NCI-H510A treated with DMSO at 0.1 percent for 48 hours (cell line): ENCODE data around the gene GKN2.
"Not testable (repeated sequence)": the region's sequence is repeated elsewhere in the genome, so short reads cannot be mapped to it uniquely, and the experiment has no call there.

Source experiments
- DNase-seq: peaks from one replicate; lab custom pipeline; 2025; lab: John Stamatoyannopoulos, UW

Gene GKN2

DNA sequence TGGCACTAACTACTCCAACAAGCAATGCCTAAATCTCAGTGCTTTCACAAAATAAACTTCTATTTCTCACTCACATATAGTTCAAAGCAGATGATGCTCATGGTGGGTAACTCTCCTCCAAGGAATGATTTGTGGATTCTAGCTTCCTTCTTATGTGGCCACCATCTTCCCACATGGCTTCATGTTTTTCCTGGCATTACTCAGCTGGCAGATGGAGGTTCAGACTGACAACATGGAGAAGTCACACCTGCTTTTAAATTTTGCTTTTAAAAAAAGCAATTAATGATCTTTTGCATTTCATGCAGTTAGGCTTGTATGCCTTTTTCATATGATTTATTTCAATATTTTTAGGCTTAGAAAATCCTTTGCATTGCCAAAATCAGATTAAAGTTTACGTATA lies 6.3 kb upstream of the GKN2 start:
- no peak for DNase-seq

DNA sequence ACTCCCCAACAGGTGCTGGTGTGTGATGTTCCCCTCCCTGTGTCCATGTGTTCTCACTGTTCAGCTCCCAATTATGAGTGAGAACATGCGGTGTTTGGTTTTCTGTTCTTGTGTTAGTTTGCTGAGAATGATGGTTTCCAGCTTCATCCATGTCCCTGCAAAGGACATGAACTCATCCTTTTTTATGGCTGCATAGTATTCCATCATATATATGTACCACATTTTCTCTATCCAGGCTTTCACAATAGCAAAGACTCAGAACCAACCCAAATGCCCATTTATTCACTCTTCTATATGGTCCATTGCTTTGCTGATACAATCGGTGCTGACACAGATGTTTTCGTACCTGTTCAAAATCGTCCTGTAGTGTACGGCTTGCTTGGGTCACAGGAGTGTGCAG lies 2.7 kb upstream of the GKN2 start:
- DNase-seq, result not testable (repeated sequence)

DNA sequence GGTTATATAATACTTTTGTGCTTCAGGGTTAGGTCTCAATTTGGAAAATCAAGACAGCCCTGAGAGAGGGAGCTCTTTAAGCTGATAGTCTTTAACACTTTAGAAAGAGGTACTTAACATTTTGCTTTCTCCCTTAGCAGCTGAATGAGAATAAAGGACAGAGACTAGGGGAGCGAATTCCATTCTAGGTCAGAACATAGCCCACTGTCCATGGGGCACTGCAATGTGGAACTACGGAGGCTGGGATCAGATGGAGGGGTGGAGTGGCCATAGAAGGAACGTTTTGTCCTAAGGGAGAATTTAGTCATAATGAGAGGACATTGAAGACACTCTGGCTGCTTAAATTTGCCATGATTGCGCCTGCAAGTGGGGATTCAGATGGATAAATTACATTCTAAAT lies 794 bp downstream of the GKN2 start:
- no peak for DNase-seq

DNA sequence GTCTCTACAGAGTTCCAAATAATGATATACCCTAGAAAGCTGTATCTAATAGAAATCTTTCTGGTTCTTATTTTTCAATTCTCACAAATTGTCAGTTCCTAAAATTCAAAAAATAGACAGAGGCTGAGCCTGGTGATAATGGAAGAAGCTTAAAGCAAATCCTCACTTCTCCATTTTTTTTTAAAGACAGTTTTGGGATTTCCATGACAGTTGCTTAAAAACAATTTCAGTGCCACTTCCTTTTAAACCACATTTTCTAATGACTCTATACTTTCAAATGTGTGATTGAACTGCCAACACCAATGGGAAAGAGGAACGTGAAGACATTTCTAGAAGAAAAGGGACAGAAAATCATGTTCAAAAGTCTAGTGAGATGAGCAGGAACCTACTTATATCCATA lies 4.0 kb downstream of the GKN2 start:
- no peak for DNase-seq

DNA sequence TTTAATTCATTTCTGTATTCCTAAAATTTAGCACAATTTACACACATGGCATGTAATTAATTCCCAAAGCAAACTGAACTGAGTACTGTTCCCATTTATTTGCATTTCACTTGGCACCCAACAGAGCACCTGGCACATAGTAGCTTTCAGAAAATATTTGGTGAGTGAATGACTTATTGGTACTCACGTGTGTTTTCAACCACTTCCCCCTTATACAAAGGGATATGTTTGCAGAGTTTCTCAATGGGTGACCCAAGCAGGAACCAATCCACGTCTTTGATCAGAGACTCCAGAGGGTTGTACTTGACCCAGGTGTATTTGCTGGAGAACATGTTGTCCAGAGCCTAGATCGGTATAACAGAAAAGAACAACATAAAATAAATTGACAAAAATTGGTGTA lies 6.6 kb downstream of the GKN2 start:
- DNase-seq, result peak; percentile 84

DNA sequence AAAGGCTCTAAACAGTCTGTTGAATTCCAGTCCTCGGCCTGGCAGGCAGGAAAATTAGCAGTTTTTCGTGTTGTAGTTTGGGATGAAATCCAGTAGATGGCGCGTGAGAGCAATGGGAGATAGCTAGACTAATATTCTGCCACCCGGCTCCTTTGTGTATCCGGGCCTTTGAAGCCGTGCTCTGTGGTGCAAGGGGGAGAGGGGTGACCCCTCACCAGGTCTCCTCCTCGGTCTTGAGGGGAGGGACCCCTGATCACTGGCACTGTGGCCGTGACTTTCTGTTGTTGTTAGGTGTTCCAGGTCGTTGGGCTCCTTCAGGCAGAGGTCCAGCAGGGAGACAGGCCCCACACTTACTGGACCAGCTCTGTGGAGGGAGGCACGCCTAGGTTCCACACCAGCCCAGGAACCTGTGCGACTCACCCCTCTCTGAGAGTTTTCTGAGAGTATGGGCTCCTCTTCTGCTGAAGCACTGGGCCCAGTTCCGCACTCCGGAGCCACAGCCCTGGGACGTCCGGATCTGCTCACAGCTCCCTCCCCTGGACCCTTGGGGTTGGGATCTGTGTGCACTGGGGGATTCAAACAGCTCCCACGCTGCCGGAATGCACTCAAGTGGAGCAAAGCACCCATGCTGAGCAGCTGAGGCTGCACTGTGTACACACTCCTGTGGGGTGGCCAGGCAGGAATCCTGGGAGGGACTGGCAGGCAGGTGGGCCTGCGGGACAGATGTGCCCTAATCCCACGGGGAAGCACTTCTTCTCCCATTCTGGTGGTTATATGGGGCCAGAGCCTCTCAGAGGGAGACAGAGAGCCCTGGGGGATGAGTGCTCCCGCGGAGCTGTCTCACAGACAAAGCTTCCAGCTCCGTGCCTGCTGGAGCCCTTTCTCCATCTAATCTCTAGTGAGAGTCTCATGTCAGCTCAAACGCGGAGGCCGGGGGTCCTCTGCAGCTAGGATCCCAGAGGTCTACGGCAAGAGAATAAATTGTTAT lies 8.8 kb downstream of the GKN2 start:
- peak; percentile 84 for DNase-seq

DNA sequence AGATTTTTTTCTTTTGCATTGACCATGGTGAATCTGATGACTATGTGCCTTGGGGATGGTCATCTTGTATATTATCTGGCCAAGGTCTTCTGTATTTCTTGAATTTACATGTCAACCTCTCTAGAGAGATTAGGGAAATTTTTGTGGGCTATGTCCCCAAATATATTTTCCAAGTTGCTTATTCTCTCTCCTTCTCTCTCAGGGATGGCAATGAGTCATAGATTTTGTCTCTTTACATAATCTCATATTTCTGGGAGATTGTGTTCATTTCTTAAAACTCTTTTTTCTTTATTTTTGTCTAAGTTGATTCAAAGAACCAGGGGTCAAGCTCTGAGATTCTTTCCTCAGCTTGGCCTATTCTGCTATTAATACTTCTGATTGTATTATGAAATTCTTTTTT lies 9.9 kb downstream of the GKN2 start:
- DNase-seq, result no peak

DNA sequence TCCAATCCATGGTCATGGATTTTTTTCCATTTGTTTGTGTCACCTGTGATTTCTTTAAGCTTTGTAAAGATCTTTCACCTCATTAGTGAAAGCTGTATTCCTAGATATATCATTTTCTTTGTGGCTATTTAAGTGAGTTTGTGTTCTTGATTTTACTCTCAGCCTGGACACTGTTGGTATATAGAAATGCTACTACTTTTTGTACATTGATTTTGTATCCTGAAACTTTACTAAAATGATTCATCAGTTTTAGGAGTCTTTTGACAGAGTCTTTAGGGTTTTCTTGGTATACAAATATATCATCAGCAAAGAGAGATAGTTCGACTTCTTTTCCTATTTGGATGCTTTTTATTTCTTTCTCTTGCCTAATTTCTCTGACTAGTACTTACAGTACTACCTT lies 12.3 kb downstream of the GKN2 start:
- no peak for DNase-seq

DNA sequence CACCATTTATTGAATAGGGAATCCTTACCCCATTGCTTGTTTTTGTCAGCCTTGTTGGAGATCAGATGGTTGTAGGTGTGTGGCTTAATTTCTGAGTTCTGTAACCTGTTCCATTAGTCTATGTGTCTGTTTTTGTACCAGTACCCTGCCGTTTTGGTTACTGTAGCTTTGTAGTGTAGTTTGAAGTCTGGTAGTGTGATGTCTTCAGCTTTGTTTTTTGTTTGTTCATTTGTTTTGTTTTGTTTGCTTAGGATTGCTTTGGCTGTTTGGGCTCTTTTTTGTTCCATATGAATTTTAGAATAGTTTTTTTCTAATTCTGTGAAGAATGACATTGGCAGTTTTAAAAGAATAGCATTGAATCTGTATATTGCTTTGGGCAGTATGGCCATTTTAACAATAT lies 12.7 kb downstream of the GKN2 start:
- no peak for DNase-seq

DNA sequence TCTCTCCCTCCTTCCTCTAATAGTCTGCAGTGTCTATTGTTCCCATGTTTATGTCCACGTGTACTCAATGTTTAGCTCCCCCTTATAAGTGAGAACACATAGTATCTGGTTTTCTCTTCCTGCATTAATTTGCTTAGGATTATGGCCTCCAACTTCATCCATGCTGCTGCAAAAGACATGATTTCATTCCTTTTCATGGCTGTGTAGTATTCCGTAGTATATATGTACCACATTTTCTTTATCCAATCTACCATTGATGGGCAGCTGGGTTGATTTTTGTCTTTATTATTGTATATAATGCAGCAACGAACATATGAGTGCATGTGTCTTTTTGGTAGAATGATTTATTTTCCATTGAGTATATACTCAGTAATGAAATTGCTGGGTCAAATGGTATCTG lies 13.8 kb downstream of the GKN2 start:
- no peak for DNase-seq

DNA sequence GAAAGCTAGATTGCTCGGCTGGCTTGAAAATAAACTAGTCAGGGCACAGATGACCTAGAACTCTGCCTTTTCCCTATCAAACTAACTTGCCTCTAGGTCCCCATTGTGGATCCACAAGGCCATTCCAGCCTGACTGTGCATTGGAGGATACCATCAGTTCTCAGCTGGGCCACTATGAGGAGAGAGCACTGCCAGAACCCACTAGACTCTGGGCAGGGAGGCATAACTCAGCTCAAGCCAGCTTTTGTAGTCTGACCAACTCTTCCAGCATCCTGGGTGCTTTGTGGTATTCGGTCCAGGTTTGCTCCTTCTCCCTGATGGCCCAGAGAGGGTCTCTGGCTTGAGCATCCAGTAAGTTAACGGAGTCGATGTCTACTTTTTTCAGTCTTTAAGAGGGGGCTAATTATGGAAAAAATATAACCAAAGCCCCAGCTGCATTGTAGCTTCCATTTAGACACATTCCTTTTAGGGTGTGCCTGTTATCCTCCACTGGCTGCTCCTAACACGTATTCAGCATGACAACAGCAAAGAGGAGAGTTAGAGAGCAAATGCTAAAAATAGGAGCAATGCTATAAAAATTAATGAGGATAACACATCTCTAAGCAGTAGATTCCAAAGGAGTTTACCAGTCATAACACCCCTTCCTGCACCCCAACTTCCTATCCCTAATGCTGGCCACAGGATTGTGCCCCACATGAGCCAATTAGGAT lies 15.2 kb downstream of the GKN2 start:
- no peak for DNase-seq

DNA sequence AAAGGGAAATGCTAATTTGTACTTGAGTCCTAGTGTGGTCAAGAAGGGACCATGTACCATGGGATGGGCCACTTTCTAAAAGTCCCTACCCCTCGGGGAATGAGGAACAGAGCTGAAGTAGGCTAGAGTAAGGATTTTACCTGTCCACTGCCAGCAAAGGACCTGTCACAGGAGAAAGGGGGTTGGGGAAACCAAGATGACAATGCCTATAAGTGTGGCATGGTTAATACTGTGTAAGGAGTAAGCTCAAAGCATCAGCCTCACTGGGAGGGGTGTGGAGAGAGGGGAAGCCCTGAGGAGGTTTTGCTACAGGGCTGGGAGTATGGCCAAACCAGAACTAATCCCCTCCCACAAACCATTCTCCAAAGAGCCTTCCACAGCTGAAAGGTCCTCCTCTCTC lies 15.8 kb downstream of the GKN2 start:
- no peak for DNase-seq

DNA sequence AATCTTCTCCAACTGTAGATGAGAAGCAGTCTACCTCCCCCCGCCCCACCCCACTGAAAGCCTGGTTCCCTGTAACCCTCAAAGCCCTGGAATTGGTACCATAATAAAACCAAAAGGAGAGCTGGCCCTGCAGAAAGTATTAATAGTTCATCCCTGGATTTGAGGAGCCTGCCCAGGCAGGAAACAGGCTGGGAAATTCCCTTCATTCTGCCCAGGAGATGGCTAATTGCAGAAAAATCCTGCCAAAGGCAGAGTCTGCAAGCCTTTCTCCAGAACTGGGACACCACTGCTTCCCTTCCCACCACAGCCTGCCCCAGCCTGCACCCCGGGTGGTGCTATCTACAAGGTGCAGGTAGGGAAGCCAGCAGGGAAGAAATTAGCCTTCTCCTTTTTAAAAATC lies 16.3 kb downstream of the GKN2 start:
- no peak for DNase-seq

DNA sequence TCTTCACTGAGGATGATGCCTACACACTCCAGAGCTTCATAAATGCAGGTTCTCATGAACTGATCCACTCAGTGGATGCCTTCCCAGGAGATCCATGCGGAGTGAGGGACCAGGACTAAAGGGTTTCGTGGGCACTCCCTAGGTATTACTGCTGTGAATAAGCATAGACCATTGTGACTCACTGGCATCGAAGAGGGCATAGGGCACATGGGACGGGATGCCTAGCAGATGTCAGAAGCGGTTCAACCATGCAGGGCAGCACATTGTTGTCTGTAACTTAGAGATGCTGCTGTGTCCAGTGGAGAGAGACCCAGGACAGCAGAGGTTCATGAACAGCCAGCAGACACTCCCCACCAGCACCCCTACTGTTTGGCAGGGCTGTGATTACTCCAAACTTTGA lies 17.2 kb downstream of the GKN2 start:
- DNase-seq, result no peak

DNA sequence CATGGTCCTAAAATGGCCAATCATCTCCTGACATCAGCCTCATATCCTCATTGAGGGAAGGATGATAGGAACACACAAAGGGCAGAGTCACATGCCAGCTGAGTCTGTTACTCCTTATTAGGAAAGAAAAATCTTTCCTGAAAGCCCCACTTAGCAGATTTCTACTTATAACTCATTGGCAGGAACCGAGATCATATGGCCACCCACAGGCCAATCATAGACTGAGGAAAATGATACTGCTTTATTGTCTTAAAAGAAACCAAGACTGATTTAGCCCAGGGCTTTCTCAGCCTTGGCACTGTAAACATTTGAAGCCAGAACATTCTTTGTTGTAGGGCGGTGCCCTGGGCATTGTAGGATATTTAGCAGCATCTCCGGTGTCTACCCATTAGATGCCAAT lies 18.7 kb downstream of the GKN2 start:
- DNase-seq, result no peak

DNA sequence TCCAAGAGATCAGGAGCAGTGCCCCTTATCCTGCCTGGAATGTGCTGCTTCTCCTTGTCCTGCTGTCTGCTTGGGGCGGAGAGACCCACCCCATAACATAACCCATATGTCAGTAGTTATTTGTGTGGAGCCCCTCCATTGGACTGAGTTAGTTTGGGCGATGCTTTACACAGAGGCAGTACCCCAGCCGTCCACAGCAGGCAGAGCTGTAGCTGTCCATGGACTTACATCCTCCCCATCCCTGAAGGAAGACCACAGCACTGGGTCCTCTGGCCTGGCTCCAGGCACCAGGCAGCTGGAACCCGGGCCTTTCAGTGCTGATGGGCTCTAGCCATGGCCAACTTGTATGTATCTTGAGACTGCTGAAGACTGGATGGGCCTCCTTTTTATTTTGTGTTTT lies 20.3 kb downstream of the GKN2 start:
- no peak for DNase-seq

DNA sequence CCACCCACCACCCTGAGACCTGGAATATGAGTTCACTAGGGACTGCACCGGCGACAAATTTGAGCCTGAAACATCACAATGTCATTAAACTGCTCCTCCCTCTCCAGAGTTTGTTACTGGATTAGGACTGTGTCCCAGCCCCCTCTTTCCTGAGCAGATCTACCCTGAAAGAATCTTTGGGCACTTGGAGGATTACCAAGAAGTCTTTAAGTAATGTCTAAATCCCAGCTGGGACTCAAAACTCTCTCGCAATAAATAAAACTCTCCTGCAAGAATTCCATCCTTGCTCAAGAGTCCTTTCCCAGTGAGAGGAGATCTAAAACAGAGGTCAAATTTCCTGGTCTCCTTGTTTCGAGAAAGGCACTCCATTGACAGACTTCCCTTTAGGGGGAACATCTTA lies 20.9 kb downstream of the GKN2 start:
- DNase-seq, result no peak

DNA sequence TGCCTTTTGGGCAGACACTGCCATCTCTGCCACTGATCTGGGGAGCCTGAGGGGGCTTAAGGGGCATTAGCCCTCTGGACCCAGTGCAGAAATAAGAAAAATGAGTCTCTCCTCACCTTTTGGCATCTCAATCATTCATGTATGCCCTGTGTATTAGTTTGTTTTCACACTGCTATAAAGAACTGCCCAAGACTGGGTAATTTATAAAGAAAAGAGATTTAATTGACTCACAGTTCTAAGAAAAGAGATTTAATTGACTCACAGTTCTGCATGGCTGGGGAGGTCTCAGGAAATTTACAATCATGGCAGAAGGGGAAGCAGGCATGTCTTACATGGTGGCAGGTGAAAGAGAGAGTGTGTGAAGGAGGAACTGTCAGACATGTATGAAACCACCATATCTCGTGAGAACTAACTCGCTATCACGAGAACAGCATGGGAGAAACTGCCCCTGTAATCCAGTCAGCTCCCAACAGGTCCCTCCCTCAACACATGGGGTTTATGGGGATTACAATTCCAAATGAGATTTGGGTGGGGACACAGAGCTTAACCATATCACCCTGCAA lies 21.5 kb downstream of the GKN2 start:
- DNase-seq, result no peak

DNA sequence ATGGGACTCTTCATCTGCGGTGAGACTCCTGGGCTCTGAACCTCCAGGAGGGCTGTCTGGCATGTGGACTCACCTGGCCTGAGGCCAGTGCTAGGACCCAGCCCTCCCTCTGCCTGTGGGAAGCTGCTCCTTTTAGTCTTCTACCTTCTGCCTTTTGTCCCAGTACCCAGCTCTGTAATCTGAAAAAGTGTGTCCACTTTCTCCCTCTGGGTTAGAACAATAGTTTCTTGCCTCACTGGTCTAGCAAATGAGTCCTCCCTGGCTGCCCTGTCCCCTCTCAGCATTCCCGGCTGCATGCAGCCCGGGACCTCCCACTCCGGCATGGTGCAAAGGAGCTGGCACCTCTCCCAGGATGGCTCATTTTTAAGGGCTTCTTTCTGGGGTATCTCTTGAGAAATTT lies 25.9 kb downstream of the GKN2 start:
- DNase-seq, result no peak

DNA sequence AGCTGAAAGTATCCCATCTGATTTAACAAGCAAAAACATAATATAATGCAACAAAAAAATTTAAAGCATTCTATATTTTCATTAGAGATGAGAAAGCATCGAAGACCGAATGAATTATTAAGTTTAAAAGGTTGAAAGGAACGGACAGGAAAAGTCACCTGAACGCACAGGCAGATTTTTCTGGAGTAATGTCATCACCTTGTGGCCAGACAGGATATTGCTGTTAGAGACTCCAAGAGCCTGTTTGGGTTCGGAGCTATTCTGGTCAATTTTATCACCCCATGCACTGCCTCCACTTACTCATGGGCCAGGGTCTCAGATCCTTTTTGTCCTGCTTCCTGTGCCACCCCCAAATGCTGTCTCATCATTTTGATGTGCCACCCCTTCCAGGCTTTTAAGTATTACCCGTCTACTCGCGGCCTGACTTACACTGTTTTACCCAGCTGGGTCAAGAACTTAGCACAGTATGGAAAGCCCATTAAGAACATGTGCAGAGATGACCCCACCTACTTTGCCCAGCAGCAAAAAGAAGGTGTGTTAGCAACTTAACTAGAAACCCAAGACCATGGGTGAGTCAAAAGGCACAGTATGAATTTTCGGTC lies 27.3 kb downstream of the GKN2 start:
- DNase-seq, result peak; percentile 66

DNA sequence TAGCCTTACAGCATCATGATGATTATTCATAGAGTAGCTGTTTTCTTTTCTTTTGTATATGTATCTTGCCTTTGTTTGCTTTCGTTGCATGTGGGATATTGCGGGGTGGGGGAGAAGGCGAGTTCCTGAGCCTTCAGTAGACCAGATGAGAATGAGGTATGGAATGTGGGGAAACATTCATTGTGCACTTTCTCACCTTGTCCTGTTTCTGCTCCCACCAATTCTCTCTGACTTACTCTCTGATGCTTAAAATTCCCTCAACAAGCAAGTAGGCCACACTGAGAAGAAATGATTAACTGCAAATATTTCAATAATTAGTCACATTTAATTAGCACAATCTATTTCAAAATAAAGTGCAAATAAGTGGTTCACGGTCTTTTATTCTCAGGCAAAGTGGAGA lies 31.0 kb downstream of the GKN2 start:
- DNase-seq, result no peak

DNA sequence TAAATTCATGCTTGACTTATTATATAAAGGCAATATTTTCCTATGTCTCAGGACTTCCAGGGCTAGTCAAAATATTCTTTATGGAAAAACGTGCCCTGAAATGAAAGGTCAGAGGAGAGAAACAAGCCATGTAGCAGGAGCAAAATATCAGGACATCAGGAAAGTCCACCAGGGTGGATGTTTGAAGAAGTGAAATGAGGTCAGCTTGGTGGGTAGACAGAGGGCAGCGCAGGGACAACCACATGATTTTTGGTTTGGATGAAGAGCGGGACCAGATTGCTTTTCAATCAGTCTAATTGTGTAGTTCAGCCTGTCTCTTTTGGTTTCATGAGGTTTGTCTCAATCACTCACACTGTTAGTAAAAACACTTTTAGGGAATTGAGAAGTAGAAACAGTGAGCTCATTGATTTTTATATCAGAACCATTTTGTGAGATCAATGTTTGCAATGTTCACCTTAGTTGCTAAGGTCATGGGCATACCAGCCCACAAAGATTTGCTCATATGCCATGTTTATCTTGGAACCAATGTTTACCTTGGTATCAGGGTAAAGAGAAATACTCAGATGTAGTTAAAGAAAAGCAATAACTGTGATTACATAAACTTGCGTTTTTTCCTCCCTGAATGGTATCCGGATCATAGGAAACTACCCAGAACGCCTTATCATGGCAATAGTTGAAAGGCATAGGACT lies 32.1 kb downstream of the GKN2 start:
- no peak for DNase-seq
